ENCODE results near the gene DRD4. TPM values are rescaled to one million over a fixed set of nuclear protein-coding genes. Genes with fewer than 3 reads are reported as not detected.

DRD4 gene
- total and polyA plus RNA-seq, 2 of the 13 experiments (the other 11 are each of a cell fraction or from before 2014, with no cell fraction given), result 0.09 to 0.13 TPM

DNA sequence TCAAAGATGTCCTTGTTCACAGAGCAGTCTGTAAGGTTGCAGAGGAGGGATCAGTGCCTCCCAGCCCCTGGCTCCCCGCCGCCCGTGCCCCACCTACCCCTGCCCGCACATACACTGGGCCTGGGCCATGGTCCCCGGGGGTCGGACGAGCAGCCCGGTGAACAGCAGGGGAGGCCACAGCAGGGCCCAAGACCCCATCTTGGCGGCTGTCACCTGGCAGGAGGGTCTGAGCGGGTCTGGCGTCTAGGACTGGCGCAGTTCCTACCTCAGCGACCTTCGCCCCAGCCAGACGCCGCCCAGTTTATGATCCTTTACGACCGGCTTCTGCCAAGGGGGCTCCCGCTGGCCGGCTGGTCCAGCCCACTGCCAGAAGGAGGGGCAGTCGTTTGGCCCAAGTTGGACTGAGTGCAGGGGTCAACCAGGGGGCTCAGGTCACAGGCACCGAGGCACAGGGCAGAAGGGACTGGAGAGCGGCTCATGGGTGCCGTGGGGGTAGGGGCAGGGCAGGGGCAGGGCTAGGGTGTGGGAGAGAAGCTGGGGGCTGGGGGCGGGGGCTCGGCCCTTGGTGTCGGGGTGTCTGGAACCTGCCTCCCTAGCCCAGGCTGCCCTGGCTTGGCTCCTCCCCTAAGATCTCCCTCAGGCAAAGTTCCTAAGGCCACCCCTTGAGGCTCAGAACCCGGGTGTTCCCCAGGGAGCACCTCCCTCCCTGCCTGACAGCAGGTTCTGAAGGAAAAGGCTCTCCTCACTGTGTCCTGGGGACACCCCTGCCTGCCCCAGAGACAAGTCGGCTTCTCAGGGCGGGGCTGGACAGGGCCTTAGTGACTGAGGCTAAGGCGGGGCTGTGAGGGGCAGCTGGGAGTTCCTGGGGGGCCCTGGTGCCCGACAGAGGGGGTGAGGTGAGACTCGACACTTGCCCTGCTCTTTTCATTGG, 12.1 kb upstream of the DRD4 start, which contains the start of gene CDHR5 (continued):
- no peak for TF ChIP-seq AHDC1 (CRISPR knock-in tag; IDR thresholded peaks at IDR 0.05; ENCODE audit: borderline replicate concordance)
- no peak for TF ChIP-seq ZNF225 (CRISPR knock-in tag; IDR thresholded peaks at IDR 0.05)
- TF ChIP-seq, protein P1, sequence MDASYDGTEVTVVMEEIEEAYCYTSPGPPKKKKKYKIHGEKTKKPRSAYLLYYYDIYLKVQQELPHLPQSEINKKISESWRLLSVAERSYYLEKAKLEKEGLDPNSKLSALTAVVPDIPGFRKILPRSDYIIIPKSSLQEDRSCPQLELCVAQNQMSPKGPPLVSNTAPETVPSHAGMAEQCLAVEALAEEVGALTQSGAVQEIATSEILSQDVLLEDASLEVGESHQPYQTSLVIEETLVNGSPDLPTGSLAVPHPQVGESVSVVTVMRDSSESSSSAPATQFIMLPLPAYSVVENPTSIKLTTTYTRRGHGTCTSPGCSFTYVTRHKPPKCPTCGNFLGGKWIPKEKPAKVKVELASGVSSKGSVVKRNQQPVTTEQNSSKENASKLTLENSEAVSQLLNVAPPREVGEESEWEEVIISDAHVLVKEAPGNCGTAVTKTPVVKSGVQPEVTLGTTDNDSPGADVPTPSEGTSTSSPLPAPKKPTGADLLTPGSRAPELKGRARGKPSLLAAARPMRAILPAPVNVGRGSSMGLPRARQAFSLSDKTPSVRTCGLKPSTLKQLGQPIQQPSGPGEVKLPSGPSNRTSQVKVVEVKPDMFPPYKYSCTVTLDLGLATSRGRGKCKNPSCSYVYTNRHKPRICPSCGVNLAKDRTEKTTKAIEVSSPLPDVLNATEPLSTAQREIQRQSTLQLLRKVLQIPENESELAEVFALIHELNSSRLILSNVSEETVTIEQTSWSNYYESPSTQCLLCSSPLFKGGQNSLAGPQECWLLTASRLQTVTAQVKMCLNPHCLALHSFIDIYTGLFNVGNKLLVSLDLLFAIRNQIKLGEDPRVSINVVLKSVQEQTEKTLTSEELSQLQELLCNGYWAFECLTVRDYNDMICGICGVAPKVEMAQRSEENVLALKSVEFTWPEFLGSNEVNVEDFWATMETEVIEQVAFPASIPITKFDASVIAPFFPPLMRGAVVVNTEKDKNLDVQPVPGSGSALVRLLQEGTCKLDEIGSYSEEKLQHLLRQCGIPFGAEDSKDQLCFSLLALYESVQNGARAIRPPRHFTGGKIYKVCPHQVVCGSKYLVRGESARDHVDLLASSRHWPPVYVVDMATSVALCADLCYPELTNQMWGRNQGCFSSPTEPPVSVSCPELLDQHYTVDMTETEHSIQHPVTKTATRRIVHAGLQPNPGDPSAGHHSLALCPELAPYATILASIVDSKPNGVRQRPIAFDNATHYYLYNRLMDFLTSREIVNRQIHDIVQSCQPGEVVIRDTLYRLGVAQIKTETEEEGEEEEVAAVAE (CRISPR knock-in tag; IDR thresholded peaks at IDR 0.05; ENCODE audit: borderline replicate concordance), result no peak
- no peak for TF ChIP-seq CBFB (CRISPR knock-in tag; IDR thresholded peaks at IDR 0.05)
- no peak for TF ChIP-seq GPN1 (CRISPR knock-in tag; IDR thresholded peaks at IDR 0.05; ENCODE audit: borderline replicate concordance)
- no peak for TF ChIP-seq IRF9 (CRISPR knock-in tag; IDR thresholded peaks at IDR 0.05; ENCODE audit: borderline replicate concordance)
- no peak for TF ChIP-seq ETV5 (CRISPR knock-in tag; IDR thresholded peaks at IDR 0.05; ENCODE audit: borderline replicate concordance)
- TF ChIP-seq PCBP1 (IDR thresholded peaks at IDR 0.05; ENCODE audit: borderline replicate concordance, low read depth, low read length), result peak; percentile 37; the same call in 1 of the 2 replicates
- no peak for TF ChIP-seq CENPBD1 (CRISPR knock-in tag; IDR thresholded peaks at IDR 0.05; ENCODE audit: borderline replicate concordance, low read depth)
- no peak for TF ChIP-seq SPEN (CRISPR knock-in tag; IDR thresholded peaks at IDR 0.05; ENCODE audit: low read depth)
- no peak for TF ChIP-seq MBD4 (IDR thresholded peaks at IDR 0.05; ENCODE audit: borderline replicate concordance, low read length)
- TF ChIP-seq FLYWCH1 (CRISPR knock-in tag; IDR thresholded peaks at IDR 0.05), result no peak
- TF ChIP-seq YY1 (IDR thresholded peaks at IDR 0.05; ENCODE audit: insufficient read depth, insufficient replicate concordance, low read depth, low read length), result no peak
- TF ChIP-seq CREM (IDR thresholded peaks at IDR 0.05), result no peak
- no peak for TF ChIP-seq CREM (CRISPR knock-in tag; IDR thresholded peaks at IDR 0.05)

Data from HepG2 (cell line).